ENCODE measurements around the gene LRRK1. TPM values are rescaled to one million over a fixed set of nuclear protein-coding genes. Genes with fewer than 3 reads are reported as not detected.

Gene LRRK1
- total RNA-seq, 1 donor from 2014 or later, result 21.1 TPM

DNA sequence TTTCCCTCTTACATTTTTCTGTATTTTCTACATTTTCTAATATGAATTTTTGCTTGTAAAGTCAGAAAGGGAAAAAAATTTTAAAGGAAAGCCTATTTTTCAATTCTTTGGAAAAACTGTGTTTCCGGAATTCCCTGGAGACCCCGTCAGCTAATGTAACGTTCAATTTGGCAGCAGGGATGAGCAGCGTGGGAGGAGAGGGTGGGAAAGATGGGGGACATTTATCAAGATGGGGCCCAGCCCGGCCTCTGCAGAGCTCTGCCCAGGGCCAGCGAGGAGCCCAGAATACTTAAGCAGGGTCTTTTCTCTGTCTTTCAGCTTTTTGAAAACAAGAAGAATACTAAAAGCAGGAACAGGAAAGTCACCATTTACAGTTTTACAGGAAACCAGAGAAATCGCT lies 129.0 kb downstream of the LRRK1 start:
- Histone ChIP-seq H3K4me3 (no peak overlapping the region), H3K36me3 (peaks cover 0 to 10% of the 10 kb centered on the region in 2 donors), H3K27ac (peak overlapping the region; percentile 74), H3K4me1 (peaks cover 35% of the 10 kb centered on the region), H3K27me3 (no peaks in the 10 kb centered on the region), H3K9me3 (no peaks in the 10 kb centered on the region)
- intact Hi-C loops (cut with DNase I), result no loop called here
- TF ChIP-seq, protein P1, sequence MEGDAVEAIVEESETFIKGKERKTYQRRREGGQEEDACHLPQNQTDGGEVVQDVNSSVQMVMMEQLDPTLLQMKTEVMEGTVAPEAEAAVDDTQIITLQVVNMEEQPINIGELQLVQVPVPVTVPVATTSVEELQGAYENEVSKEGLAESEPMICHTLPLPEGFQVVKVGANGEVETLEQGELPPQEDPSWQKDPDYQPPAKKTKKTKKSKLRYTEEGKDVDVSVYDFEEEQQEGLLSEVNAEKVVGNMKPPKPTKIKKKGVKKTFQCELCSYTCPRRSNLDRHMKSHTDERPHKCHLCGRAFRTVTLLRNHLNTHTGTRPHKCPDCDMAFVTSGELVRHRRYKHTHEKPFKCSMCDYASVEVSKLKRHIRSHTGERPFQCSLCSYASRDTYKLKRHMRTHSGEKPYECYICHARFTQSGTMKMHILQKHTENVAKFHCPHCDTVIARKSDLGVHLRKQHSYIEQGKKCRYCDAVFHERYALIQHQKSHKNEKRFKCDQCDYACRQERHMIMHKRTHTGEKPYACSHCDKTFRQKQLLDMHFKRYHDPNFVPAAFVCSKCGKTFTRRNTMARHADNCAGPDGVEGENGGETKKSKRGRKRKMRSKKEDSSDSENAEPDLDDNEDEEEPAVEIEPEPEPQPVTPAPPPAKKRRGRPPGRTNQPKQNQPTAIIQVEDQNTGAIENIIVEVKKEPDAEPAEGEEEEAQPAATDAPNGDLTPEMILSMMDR (IDR thresholded peaks at IDR 0.05), result no peak
- TF ChIP-seq POLR2AphosphoS5 (IDR thresholded peaks at IDR 0.05; ENCODE audit: insufficient read depth in 1 of 2, low read depth in 1 of 2), result no peak
- TF ChIP-seq POLR2A (IDR thresholded peaks at IDR 0.05), result no peak
- DNase-seq (ENCODE audit: extremely low spot score in 2 of 2), result peak in 1 of 2 donors; percentile 6

DNA sequence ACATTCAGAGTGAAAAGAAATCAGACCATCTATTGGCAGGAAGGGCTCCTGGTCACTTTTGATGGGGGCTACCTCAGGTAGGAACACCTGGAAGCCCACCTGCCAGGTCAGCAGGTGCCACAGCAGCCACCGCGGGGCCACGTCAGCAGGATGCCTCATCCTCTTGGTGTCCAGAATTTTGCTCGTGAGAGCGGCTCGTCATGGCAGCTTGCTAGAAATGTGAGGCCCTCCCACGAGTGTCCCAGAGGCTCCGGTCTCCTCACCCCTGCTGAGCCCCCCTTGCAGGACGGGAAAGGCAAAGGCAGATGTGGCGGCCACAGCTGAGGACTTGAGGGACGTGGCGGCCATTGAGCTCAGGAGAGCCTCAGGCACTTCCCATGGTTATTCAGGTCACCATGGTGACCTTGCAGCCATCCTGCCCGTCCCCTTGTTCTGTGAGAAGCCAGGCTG lies 129.4 kb downstream of the LRRK1 start:
- H3K36me3 ChIP-seq, result peaks cover 0 to 14% of the 10 kb centered on the region in 2 donors

DNA sequence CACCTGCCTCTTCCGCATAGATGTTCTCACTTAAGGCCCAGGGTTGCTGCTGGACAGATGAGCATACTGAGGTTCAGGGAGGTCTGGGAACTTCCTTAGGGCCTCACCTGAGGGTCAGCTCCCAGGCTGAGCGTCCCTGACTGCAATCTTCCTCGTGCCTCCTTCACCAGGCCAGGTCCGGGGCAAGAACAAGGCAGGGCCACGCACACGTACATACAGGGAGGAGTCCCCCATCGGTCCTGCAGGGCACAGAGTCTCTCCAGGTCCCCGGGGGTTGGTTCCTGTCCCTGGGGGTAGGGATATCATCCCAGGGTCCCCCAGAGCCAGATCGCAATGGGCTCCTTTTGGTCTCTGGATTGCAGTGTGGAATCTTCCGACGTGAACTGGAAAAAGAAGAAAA lies 130.1 kb downstream of the LRRK1 start:
- H3K27ac ChIP-seq, result peak overlapping the region; percentile 68
- TF ChIP-seq, protein P1 (IDR thresholded peaks at IDR 0.05), result no peak
- TF ChIP-seq POLR2A (IDR thresholded peaks at IDR 0.05) (no peak), POLR2AphosphoS5 (IDR thresholded peaks at IDR 0.05; ENCODE audit: insufficient read depth in 1 of 2, low read depth in 1 of 2) (no peak)
- no peak overlapping the region for H3K4me3 ChIP-seq
- peaks cover 34% of the 10 kb centered on the region for H3K4me1 ChIP-seq
- intact Hi-C loops (cut with DNase I), result no loop called here
- H3K27me3 ChIP-seq, result no peaks in the 10 kb centered on the region
- H3K36me3 ChIP-seq, result peaks cover 0 to 14% of the 10 kb centered on the region in 2 donors
- H3K9me3 ChIP-seq, result no peaks in the 10 kb centered on the region
- DNase-seq (ENCODE audit: extremely low spot score in 2 of 2), result peak; percentile 37 to 78

More for the DNA sequence above, 129.4 kb downstream of the LRRK1 start:
- no peak for TF ChIP-seq POLR2A (IDR thresholded peaks at IDR 0.05)
- TF ChIP-seq, protein P1 (IDR thresholded peaks at IDR 0.05), result no peak
- TF ChIP-seq POLR2AphosphoS5 (IDR thresholded peaks at IDR 0.05; ENCODE audit: insufficient read depth in 1 of 2, low read depth in 1 of 2), result no peak
- no peaks in the 10 kb centered on the region for H3K9me3 ChIP-seq
- H3K4me3 ChIP-seq, result no peak overlapping the region
- H3K27ac ChIP-seq, result peak overlapping the region; percentile 68
- DNase-seq (ENCODE audit: extremely low spot score in 2 of 2), result peak; percentile 74 to 82
- H3K27me3 ChIP-seq, result no peaks in the 10 kb centered on the region
- peaks cover 35% of the 10 kb centered on the region for H3K4me1 ChIP-seq
- intact Hi-C loops (cut with DNase I), result no loop called here

DNA sequence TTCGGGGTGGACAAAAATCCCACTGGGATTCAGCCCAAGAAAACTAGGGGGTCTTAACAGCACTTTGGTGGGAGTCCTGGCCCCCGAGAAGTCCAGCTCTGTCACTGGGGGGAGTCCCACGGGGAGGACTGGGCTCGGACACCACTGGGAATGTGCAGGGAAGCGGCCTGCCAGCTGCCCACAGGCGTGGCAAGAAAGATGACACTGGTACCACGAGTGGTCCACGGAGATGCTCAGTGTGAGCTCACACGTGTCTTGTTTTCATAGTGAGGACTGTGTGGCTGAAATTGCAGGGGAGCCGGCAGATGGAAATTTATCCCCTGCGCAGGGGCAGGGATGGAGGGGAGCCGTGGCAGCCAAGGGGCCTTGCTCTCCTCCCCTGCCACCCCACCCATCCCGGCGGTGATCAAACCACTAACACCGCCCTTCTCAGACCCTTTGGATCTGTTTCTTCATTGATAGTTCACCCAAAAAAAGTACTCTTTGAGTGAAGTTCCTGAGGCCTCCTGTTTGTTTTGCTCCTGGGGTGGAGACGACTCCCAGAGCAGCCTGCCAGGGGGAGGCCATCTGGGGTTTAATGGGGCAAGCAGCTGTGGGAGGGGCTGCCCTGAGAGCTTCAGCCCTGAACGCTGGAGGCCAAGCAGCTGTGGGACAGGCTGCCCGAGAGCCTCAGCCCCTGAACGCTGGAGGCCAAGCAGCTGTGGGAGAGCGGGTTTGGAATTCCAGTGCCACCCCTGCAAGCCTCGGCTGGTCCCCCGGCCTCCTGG lies 130.9 kb downstream of the LRRK1 start:
- Histone ChIP-seq H3K27me3 (no peaks in the 10 kb centered on the region), H3K9me3 (no peaks in the 10 kb centered on the region), H3K36me3 (peaks cover 0 to 14% of the 10 kb centered on the region in 2 donors), H3K4me3 (no peak overlapping the region), H3K4me1 (peaks cover 26% of the 10 kb centered on the region), H3K27ac (peak overlapping the region; percentile 68)
- intact Hi-C loops (cut with DNase I), result no loop called here
- TF ChIP-seq POLR2AphosphoS5 (IDR thresholded peaks at IDR 0.05; ENCODE audit: insufficient read depth in 1 of 2, low read depth in 1 of 2) (peak in 1 of 2 donors; percentile 48), POLR2A (IDR thresholded peaks at IDR 0.05) (no peak)
- peak; percentile 34 to 86 for DNase-seq (ENCODE audit: extremely low spot score in 2 of 2)

DNA sequence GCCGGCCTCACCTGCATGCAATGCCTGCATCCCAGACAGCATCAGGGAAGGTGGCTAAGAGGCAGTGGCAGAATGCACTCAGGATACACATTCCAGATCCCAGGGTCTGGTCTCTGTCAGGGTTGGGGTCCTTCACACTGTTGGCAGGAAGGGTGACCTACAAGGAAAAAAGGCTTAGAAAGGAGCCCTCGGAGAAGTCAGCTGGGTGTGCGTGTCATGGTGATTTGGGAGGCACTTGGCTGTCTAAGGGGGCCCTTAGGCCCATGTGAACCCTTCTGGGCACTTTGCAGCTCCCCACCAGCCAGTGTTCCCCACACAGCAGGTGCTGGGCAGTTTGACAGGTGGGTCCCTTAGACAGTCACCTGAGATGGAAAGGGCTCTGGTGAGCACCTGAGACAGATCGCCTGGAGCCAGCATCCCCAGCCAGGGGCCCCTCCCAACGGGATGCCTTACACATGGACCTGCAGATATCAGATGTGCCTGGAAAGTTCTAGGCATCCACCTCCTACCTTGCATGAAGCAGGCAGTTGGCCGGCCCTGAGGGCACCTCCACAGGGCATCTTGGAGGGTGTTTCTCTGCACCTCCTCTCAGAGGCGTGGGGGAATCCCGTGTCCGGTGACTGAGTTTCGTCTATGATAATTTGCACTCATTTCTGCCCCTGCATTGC lies 131.6 kb downstream of the LRRK1 start:
- H3K4me3 ChIP-seq, result no peak overlapping the region
- H3K4me1 ChIP-seq, result peaks cover 23% of the 10 kb centered on the region
- TF ChIP-seq, protein P1 (IDR thresholded peaks at IDR 0.05), result no peak
- TF ChIP-seq POLR2A (IDR thresholded peaks at IDR 0.05) (no peak), POLR2AphosphoS5 (IDR thresholded peaks at IDR 0.05; ENCODE audit: insufficient read depth in 1 of 2, low read depth in 1 of 2) (no peak)
- H3K36me3 ChIP-seq, result peaks cover 0 to 14% of the 10 kb centered on the region in 2 donors
- no peaks in the 10 kb centered on the region for H3K9me3 ChIP-seq
- peak overlapping the region; percentile 68 for H3K27ac ChIP-seq
- DNase-seq (ENCODE audit: extremely low spot score in 2 of 2), result peak; percentile 79 to 86
- intact Hi-C loops (cut with DNase I), result no loop called here
- no peaks in the 10 kb centered on the region for H3K27me3 ChIP-seq
